ENCODE results near the gene CYP2D6. TPM values are rescaled to one million over a fixed set of nuclear protein-coding genes. Genes with fewer than 3 reads are reported as not detected.

Gene CYP2D6
- total and polyA plus RNA-seq, 2 of the 8 experiments (the other 6 are each of a cell fraction or from before 2014, with no cell fraction given), result 0.93 to 1.7 TPM

GRCh38 chr22:42156121-42156520 lies 25.5 kb upstream of the CYP2D6 start:
- POLR2A ChIA-PET (ENCODE audit: partially characterized antibody), result interaction anchor here (1.4 kb wide), 1 partner anchor 19 kb away, joined by 3 read pairs; no protein-coding TSS in a partner anchor
- Histone ChIP-seq H3K9ac (replicated peaks in 1 of 4; ENCODE audit: extremely low read depth in 1 of 4, low read depth in 3 of 4, low read length in 3 of 4) (peak overlapping the region in 1 of 4 experiments; percentile 1; a peak in 2 of 7 replicates), H3K36me3 (ENCODE audit: control insufficient read depth in 2 of 4, insufficient read depth in 4 of 4, low read length in 3 of 4) (0 out of 8 replicates have a peak, but pooled peaks cover 0 to 4% (median 0%) of the 10 kb centered on the region in 4 experiments), H2BK20ac (ENCODE audit: low read length) (no peak overlapping the region), H3K4me1 (replicated peaks in 1 of 4; ENCODE audit: control insufficient read depth in 3 of 4, insufficient read depth in 4 of 4, low read length in 3 of 4) (no peaks in the 10 kb centered on the region; a peak in 1 of 7 replicates), H3K18ac (ENCODE audit: extremely low read depth, low read length) (no peak overlapping the region), H4K8ac (ENCODE audit: extremely low read depth, insufficient read depth, low read length) (no peak overlapping the region), H3K9me3 (ENCODE audit: insufficient read depth in 2 of 2, low read depth in 1 of 2, low read length in 1 of 2) (no peaks in the 10 kb centered on the region), H4K20me1 (replicated peaks in 1 of 2; ENCODE audit: control insufficient read depth in 1 of 2, insufficient read depth in 2 of 2, low read length in 2 of 2) (peaks cover 1 to 8% of the 10 kb centered on the region in 2 experiments), H2AFZ (ENCODE audit: low read length) (no peak overlapping the region), H4K5ac (ENCODE audit: insufficient read length, low read depth, low read length) (no peak overlapping the region), H3K4ac (replicated peaks; ENCODE audit: insufficient read length, low read depth, low read length) (no peak overlapping the region), H3K23ac (ENCODE audit: insufficient read length) (no peak overlapping the region), H3K23me2 (ENCODE audit: low read depth, low read length) (no peaks in the 10 kb centered on the region), H3K14ac (ENCODE audit: insufficient read length) (no peak overlapping the region), H3K79me1 (ENCODE audit: low read depth, low read length) (no peaks in the 10 kb centered on the region), H2BK120ac (replicated peaks; ENCODE audit: low read depth, low read length) (no peak overlapping the region), H4K91ac (replicated peaks; ENCODE audit: insufficient read length, low read length) (no peak overlapping the region), H2BK15ac (ENCODE audit: low read length) (no peak overlapping the region), H3K27ac (ENCODE audit: low read depth, low read length) (no peak overlapping the region), H2BK5ac (ENCODE audit: low read depth, low read length) (no peak overlapping the region), H2AK5ac (ENCODE audit: low read depth, low read length) (no peak overlapping the region), H3K27me3 (replicated peaks in 1 of 4; ENCODE audit: control insufficient read depth in 3 of 4, extremely low read depth in 1 of 4, insufficient read depth in 3 of 4, low read length in 3 of 4) (no peaks in the 10 kb centered on the region), H2BK12ac (ENCODE audit: low read depth, low read length) (no peak overlapping the region), H3K79me2 (ENCODE audit: control insufficient read depth in 1 of 2, insufficient read depth in 2 of 2, low read length in 2 of 2) (no peaks in the 10 kb centered on the region), H3K4me2 (ENCODE audit: insufficient read depth in 1 of 2, low read depth in 2 of 2, low read length in 2 of 2) (no peak overlapping the region), H3K56ac (replicated peaks; ENCODE audit: insufficient read length, low read depth, low read length) (no peak overlapping the region), H3K4me3 (ENCODE audit: extremely low read depth in 1 of 4, insufficient read depth in 2 of 4, low read depth in 3 of 4, low read length in 4 of 4) (no peak overlapping the region)
- WGBS, 2 experiments (ENCODE audit: extremely low coverage in 1 of 2, insufficient coverage in 1 of 2, insufficient read length in 1 of 2, insufficient replicate concordance in 2 of 2, low coverage in 1 of 2, low lambda C conversion rate in 2 of 2, missing lambda C conversion rate in 1 of 2), result 88% methylated on average over 2 of the region's 2 CpGs; no CpG with 5 or more reads in 1 of the 2 experiments
- TF ChIP-seq RAD21 (IDR thresholded peaks at IDR 0.05 in 1 of 2, conservative IDR thresholded peaks at IDR 0.05 in 1 of 2; ENCODE audit: low read depth in 2 of 2, low read length in 2 of 2) (no peak), CBX5 (IDR thresholded peaks at IDR 0.05; ENCODE audit: low read depth, low read length) (no peak), KDM1A (IDR thresholded peaks at IDR 0.05; ENCODE audit: borderline replicate concordance, low read length) (no peak), POLR2AphosphoS5 (IDR thresholded peaks at IDR 0.05; ENCODE audit: low read depth, low read length) (no peak), CBX8 (IDR thresholded peaks at IDR 0.05; ENCODE audit: borderline replicate concordance, low read depth, low read length) (no peak)
- DNase-seq (ENCODE audit: low read depth in 1 of 2, low spot score in 2 of 2) (no peak), FAIRE-seq (no peak)
- CTCF ChIA-PET (ENCODE audit: partially characterized antibody), result interaction anchor here (0.9 to 2.7 kb wide), 7 partner anchors 10 to 409 kb away, joined by 3 to 10 read pairs (median 3); no protein-coding TSS in a partner anchor

All from H1 (cell line).